MG63 (cell line): Measurements from ENCODE around the gene EIF3F. TPM values are rescaled to one million over a fixed set of nuclear protein-coding genes. Genes with fewer than 3 reads are reported as not detected.

Source experiments
- DNase-seq: peaks from one replicate; pipeline ENCODE4 v3.0.0-alpha.2; 2020
- H3K27me3 ChIP-seq: fragments of 250-450 bp; sonication (Bioruptor Pico); 2 replicates; pipeline ENCODE4 v1.5.1; 2020; ENCODE audit warnings: mild to moderate bottlenecking, moderate library complexity
- H3K36me3 ChIP-seq: fragments of 250-450 bp; sonication (Bioruptor Pico); 2 replicates; pipeline ENCODE4 v1.5.1; 2020; ENCODE audit warnings: mild to moderate bottlenecking, moderate library complexity
- H3K4me3 ChIP-seq: fragments of 250-450 bp; sonication (Bioruptor Pico); 2 replicates; pipeline ENCODE4 v1.5.1; 2020; ENCODE audit warnings: mild to moderate bottlenecking, moderate library complexity
- H3K9me3 ChIP-seq: fragments of 250-450 bp; sonication (Bioruptor Pico); 2 replicates; pipeline ENCODE4 v1.5.1; 2020; ENCODE audit warnings: mild to moderate bottlenecking, moderate library complexity
- total RNA-seq: library from RNA; depleted of rRNA; stranded (reverse); fragments of >200 nt; shearing (Covaris generic); gene quantifications from 2 replicates; pipeline ENCODE4 v1.2.3, GENCODE V29; 2014; ENCODE audit warnings: low replicate concordance; rRNA removed

The EIF3F gene
- total RNA-seq, 1 experiment from 2014 or later, result 387 TPM

GRCh38 chr11:8040261-8040920, 53.3 kb downstream of the EIF3F start:
- DNase-seq, result no peak
- 0 out of 2 replicates have a peak, but pooled peaks cover 3% of the 10 kb centered on the region for H3K27me3 ChIP-seq

GRCh38 chr11:8040921-8041285, 53.8 kb downstream of the EIF3F start:
- DNase-seq, result no peak
- Histone ChIP-seq H3K27me3 (0 out of 2 replicates have a peak, but pooled peaks cover 3% of the 10 kb centered on the region), H3K9me3 (no peaks in the 10 kb centered on the region), H3K4me3 (no peak overlapping the region), H3K36me3 (no peaks in the 10 kb centered on the region)

More at GRCh38 chr11:8040261-8040920, 53.3 kb downstream of the EIF3F start:
- H3K9me3 ChIP-seq, result no peaks in the 10 kb centered on the region
- no peak overlapping the region for H3K4me3 ChIP-seq
- no peaks in the 10 kb centered on the region for H3K36me3 ChIP-seq

GRCh38 chr11:8041576-8041975, 54.4 kb downstream of the EIF3F start:
- no peak for DNase-seq
- Histone ChIP-seq H3K9me3 (no peaks in the 10 kb centered on the region), H3K4me3 (no peak overlapping the region), H3K27me3 (0 out of 2 replicates have a peak, but pooled peaks cover 3% of the 10 kb centered on the region), H3K36me3 (no peaks in the 10 kb centered on the region)

GRCh38 chr11:8043756-8044155, 56.6 kb downstream of the EIF3F start:
- Histone ChIP-seq H3K27me3 (0 out of 2 replicates have a peak, but pooled peaks cover 3% of the 10 kb centered on the region), H3K4me3 (no peak overlapping the region), H3K9me3 (no peaks in the 10 kb centered on the region), H3K36me3 (no peaks in the 10 kb centered on the region)
- no peak for DNase-seq

- no peak for DNase-seq
- no peaks in the 10 kb centered on the region for H3K36me3 ChIP-seq
- no peak overlapping the region for H3K4me3 ChIP-seq
- no peaks in the 10 kb centered on the region for H3K9me3 ChIP-seq
- H3K27me3 ChIP-seq, result peaks cover 13% of the 10 kb centered on the region; the same call in 1 of the 2 replicates
Measured at GRCh38 chr11:8045839-8046238, 58.7 kb downstream of the EIF3F start.

GRCh38 chr11:8047382-8047781, 60.2 kb downstream of the EIF3F start:
- no peak overlapping the region for H3K4me3 ChIP-seq
- no peaks in the 10 kb centered on the region for H3K9me3 ChIP-seq
- H3K27me3 ChIP-seq, result peaks cover 17% of the 10 kb centered on the region
- H3K36me3 ChIP-seq, result no peaks in the 10 kb centered on the region
- no peak for DNase-seq

- peaks cover 18% of the 10 kb centered on the region for H3K27me3 ChIP-seq
- no peak overlapping the region for H3K4me3 ChIP-seq
- no peaks in the 10 kb centered on the region for H3K36me3 ChIP-seq
- no peaks in the 10 kb centered on the region for H3K9me3 ChIP-seq
- no peak for DNase-seq
Measured at GRCh38 chr11:8049084-8049483, 61.9 kb downstream of the EIF3F start.

Other genes with a start within 250 kb of the EIF3F start
- not detected in 2 replicates for gene OR5P2, start 190.4 kb upstream of the EIF3F start, total RNA-seq
- gene OR5P3, start 156.5 kb upstream of the EIF3F start, total RNA-seq, result not detected in 2 replicates
- gene OR10A6, start 56.1 kb upstream of the EIF3F start, total RNA-seq, result not detected in 2 replicates
- not detected in 2 replicates for gene OR10A3, start 45.6 kb upstream of the EIF3F start, total RNA-seq
- gene NLRP10, start 21.9 kb upstream of the EIF3F start, total RNA-seq, result 0.36 TPM in 1 of 2 replicates, not detected in the other
- 19.2 and 23.6 TPM in 2 replicates for gene TUB, start 93.9 kb downstream of the EIF3F start, total RNA-seq
- not detected in 2 replicates for gene RIC3, start 181.7 kb downstream of the EIF3F start, total RNA-seq